Activated CD4-positive, CD25-positive, alpha-beta regulatory T cell treated with anti-CD3 and anti-CD28 coated beads, Interleukin-2, amount 50 U/mL, for 16 hours (primary cell): ENCODE measurements around the gene TP53I13.

ENCODE experiments used
- DNase-seq: peaks from one replicate; pipeline ENCODE4 v3.0.0-alpha.2; 2020; ENCODE audit warnings: low read depth, low spot score

The TP53I13 gene

DNA sequence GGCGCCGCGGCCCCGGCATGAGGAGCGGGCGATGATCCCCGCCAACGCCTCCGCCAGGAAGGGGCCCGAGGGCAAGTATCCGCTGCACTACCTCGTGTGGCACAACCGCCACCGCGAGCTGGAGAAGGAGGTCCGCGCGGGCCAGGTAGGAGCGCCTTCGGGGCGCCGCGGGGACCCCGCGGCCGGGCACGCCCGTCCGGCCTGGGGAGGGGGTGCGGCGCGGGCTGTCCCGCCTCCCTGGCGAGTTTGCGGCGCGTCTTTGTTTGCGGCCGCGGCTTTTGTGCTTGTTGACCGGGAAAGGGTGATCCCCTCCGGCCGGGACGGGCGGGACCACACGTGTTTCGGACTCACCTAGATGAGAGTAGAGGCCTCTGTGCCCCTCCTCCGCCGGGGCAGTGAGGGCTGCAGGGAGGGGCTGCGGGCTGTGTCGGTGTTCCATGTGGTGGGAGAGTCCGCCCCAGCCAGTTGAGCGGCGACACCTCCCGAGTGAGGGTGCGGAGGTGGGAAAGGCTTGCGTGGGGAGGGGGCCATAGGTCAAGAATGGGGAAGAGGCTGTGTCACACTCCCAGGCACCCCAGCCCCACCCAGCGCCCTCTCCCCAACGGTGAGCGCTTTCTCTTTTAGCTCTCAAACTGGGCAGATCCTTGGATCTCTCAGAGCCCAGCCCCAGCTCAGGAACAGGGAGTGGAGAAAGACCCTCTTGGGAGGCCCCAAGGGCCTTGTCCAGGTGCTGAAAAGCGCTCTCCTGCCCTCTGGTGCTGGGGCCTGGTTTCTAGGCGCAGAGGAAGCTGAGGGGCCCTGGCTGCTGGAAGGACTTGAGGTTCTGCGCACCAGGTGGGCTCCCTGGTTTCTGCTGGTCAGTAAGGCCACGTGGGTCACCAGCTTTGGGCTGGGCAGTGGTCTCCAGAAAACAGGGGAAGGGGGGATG lies 25.4 kb downstream of the TP53I13 start:
- no peak for DNase-seq

DNA sequence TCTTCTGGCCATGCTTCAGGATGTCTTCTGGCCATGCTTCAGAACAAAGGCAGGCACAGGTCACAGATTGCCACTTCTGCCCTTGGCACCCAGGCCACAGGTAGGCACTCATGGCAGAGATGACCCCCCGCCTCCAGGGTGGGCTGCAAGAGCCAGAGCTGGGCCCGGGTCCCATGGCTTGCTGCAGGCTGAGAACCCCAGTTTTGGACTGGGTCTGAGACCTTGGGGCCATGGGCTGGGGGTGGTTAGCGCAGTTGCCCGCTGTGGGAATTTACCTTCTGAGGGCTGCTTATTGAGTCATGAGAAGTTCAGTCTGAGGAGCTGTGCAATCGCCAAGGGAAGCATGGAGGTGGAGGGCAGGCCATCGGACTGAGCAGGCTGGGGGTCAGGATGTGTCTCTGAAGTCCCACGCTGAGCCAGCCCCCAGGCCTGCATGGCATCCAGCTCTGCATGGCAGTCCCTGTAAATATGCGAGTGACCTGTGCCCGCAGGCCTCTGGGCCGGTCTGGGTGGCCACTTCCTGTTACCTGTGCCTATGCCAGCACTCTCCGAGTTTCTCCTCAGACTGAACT lies 26.1 kb downstream of the TP53I13 start:
- DNase-seq = no peak

DNA sequence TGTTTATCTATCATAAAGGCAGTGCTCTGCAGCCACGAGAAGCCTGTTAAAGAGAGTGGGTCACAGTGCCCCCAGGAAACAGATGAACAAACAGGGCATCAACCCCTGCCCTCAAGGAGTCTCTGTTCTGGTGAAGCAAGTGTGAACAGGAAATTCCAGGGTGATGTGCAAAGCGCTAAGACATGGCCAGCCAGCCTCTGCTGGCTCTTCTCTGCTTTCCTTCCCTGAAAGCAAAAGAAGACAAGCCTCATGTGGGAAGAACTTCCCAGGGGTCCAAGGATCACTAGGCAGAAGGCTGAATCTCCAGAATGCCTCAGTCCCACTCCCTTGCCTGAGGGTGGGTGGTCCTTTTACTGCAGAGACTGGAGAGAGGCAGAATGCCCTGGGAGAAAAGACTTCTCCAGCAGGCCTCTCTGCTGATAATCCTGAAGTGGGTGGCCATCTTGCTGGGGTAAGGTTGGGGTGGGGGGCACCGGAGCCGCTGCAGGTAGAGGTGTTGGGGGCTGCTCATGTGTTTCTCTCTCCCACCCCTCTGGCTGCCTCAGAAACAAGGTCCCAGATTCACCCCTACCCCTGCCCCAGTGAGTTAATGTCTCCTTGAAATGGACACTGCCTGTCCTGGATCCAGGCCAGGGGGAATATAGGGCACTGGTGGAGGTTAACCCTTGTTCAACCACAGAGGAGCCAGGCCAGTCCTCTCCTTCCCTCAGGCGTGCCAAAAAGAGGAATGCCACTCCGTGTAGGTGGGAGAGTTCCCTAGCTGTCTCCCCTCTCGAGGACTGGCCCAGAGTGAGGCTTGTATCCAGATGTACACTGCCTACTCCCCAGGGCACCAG lies 26.8 kb downstream of the TP53I13 start:
- no peak for DNase-seq

DNA sequence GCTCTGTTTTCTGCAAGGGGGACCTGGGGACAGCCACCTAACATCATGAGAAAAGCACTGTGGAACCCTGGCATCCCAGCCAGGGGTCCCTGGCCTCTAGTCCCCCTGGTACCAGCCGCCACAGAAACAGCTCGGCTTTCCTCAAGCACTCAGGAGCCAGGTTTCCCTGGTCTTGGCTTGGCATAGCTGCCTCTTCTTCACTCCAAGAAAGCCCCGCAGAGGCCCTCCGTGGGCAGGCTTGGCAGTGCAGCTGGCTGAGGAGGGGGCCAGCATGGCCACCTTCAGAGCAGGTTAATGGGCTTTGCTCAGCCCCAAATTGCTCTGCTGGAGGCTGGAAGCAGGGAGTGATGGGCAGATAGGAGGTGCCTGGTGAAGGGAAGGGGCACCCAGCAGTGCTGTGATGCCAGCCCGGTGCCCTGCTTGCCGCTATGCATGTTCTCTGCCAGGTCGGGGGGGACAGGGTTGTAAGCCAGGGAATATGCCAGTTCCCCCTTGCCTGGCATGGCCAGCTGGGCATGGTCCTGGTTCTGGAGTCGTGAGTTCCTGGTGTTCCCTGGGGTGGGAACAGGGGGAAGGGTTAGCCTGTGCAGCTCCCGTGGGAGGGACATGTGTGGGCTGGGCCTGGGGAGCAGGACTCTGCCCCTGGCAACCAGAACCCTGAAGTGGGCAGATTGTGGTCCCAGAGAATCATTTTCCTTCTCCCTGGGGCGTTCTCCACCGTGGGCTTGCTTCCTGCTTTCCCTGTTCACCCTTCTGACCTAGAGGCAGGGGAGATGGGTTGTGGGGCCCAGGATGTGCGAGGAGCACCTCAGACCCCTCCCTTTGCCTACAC lies 27.7 kb downstream of the TP53I13 start:
- DNase-seq = no peak

DNA sequence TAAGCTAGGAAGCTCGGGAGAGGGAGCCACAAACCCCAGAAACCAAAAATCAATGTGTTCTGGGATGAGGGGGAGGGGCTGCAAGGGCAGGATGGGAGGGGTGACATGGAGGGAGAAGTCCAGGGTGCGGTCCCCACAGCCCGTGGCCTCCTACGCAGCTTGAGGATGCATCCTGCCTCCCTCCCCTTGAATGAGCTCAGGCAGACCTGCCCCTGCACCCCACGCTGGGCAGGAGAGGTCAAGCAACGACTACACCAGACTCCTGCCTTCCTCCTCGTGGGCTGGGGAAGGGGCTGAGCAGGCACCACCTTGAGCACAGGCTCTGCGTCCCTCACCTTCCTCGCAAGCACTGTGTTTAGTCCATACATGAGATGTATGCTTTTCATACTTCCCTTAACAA lies 28.3 kb downstream of the TP53I13 start:
- DNase-seq = no peak

DNA sequence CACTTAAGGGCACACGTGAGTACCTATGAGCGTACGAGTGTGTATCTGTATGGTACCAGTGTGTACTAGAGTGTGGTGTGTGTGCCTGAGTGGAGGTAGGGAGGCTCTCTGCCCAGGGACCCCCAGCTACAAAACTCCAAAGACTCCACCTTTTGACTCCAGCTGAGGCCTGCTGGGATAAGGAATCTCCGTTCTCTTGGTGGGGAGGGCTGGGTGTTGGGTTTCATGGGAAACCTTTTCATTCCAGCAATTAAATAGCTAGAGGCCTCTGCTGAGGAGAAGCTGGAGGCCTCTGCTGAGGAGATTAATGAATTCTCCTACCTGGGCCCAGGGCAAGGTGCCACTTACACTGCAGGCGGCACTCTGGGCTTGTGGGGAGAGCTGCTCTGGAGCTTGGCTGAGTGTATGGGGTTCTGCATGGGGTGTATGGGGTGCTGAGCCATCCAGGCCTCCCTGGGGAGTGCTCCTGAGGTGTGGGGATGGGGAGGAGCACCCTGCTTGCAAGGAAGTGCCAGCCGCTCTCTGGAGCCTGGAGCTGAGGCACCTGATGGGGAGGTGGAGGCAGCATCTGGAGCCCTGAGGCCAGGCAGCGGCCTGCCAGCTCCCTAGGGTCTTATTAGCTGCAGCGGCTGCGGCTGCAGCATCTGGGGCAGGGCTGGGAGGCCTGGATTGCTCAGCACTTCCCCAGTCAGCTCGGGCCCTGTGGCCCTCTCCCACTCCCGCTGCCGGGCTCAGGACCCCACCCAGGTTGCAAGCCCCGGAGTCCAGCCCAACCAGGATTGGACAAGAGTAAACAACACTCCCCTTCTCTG lies 29.1 kb downstream of the TP53I13 start:
- DNase-seq = no peak

DNA sequence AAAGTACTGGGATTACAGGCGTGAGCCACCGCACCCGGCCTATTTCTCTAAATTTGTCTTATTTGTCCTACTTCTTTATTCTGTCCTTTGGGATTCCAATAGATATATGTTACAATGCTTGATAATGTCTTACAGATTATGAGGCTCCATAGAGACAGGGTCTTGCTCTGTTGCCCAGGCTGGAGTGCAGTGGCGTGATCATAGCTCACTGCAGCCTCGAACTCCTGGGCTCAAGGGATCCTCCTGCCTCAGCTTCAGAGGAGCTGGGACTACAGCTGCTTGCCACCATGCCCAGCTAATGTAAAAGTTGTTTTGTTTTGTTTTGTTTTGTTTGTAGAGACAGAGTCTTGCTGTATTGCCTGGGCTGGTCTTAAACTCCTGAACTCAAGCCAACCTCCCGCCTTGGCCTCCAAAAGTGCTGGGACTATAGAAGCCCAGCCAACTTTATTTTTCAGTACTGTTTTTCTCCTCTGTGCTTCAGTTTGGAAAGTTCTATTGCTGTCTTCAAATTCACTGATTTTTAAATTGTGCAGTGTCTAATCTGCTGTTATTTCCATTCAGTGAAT lies 34.7 kb downstream of the TP53I13 start:
- no peak for DNase-seq

DNA sequence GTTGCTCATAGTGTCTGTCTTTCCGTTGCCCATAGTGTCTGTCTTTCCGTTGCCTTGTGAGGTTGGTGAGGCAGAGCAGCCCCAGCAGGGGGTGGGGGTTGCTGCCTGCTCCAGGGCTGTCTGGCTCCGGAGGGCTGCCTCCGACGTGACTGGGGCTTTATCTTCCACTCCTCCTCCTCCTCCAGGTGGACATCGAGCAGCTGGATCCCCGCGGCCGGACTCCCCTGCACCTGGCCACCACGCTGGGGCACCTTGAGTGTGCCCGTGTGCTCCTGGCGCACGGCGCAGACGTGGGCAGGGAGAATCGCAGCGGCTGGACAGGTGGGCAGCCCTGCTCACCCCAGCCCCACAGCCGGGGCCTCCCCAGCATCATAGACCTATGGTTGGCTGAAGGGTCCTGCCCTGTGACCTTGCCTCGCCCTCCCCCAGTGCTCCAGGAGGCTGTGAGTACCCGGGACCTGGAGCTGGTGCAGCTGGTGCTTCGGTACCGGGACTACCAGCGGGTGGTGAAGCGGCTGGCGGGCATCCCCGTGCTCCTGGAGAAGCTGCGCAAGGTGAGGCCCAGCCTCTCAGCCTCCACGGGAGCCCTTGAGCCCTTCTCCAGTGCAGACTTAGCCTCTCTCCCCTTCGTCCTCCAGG lies 39.2 kb downstream of the TP53I13 start:
- no peak for DNase-seq

DNA sequence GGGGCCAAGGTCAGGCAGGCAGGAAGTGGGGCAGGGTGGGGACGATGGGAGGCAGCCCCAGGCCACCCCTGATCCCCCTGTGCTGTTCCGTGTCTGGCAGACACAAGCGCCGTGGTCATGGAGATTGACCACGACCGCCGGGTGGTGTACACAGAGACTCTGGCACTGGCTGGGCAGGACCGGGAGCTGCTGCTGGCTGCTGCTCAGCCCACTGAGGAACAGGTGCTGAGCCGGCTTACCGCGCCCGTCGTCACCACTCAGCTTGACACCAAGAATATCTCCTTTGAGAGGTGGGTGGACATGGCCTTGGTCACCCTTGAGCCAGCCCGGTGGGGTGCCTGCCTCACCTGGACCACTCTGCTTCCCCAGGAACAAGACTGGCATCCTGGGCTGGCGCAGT lies 40.5 kb downstream of the TP53I13 start:
- DNase-seq = no peak

DNA sequence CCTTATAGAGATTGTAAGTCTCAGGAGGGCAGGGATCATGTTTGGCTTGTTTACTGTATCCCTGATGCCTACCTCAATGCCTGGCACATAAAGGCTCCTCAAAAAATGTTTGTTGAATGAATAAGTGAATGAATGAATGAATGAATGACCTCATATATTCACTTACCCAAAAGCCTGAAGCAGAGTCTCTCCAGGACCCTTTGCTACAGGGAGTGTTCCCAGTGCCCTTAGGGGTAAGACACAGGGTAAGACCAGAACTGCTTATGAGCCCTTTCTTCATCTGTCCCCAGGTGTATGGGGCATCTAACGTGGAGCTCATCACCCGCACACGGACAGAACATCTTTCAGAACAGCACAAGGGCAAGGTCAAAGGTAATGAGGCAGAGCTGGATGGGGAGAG lies 41.9 kb downstream of the TP53I13 start:
- DNase-seq = no peak

DNA sequence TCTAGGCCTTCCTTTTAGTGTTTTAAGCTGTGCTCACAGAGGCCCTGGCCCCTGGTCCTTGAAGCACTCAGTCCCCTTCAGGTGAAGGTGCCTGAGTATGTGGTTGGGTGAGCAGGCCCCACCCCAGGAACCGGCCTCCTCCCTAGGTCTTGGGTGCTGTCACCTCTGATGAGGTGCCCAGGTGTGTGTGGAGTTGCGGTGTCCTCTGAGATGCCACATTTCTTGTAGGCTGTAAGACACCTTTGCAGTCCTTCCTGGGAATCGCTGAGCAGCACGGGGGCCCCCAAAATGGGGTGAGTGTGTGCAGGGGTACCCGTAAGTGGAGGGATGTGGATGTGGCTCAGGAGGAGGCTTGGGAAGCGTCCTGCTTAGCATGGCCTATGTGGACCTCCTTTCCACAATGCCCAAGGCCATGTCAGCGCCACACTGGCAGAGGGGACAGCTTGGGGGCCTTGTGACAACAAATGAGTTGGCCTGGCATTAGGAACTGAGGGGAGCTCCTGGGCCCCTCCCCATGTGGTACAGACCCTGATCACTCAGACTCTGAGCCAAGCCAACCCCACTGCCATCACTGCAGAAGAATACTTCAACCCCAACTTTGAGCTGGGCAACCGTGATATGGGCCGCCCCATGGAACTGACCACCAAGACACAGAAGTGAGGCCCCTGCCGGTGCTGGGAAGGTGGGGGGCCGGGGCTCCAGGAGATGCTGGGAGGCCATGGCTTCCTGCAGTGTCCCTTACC lies 43.0 kb downstream of the TP53I13 start:
- no peak for DNase-seq

DNA sequence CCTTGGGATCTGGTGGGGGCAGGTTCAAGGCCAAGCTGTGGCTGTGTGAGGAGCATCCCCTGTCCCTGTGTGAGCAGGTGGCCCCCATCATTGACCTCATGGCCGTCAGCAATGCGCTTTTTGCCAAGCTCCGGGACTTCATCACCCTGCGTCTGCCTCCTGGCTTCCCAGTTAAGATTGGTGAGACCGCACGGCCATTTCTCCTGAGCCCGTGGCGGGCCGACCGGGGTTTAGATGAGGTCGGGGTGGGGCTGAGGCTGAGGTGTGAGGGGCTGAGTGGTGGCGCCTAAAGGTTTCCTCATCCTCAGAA lies 43.5 kb downstream of the TP53I13 start:
- no peak for DNase-seq

DNA sequence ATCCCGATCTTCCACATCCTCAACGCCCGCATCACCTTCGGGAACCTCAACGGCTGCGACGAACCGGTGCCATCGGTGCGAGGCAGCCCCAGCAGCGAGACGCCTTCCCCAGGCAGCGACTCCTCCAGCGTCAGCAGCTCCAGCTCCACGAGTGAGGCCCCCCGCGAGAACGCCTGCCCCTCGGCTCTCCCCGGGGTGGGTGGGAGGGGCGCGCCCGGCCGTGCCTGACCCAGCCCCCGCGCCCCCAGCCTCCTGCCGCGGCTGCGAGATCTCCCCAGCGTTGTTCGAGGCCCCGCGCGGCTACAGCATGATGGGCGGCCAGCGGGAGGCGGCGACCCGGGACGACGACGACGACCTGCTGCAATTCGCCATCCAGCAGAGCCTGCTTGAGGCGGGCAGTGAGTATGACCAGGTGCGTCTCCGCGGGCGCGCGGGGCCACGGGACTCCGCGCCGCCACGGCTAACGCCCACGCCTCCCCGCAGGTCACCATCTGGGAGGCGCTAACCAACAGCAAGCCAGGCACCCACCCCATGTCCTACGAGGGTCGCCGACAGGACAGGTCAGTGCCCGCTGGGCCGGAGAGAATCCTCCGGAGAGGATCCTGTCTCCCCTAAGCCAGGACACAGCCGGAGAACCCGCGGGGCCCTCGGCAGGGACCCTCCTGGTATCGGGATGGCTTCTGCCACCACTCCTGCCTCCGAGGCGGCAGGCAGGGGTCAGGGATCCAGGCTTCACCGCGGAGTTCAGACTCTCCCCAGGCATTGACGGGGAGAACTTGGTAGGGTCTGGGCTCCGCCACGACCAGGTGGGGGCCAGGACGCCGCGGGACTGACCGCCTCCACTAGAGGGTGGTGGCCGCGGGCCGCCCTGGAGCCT lies 44.1 kb downstream of the TP53I13 start:
- DNase-seq = no peak

DNA sequence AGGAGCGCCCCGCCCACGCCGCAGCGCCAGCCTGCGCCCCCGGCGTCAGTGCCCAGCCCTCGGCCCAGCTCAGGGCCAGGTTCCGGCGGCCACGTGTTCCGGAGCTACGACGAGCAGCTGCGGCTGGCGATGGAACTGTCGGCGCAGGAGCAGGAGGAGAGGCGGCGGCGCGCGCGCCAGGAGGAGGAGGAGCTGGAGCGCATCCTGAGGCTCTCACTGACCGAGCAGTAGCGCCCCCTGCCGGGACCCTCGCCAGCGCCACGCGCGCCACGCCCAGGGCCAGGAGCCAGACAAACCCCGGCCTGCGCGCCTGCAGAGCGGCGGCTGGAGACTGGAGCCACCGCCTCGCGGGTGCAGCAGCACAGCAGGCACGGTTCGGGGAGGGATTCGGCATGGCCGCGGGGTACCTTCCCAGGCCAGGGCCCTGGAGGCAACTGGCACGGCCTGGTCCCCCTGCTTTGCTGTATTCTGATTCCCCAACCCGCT lies 44.9 kb downstream of the TP53I13 start:
- DNase-seq = peak; percentile 78

DNA sequence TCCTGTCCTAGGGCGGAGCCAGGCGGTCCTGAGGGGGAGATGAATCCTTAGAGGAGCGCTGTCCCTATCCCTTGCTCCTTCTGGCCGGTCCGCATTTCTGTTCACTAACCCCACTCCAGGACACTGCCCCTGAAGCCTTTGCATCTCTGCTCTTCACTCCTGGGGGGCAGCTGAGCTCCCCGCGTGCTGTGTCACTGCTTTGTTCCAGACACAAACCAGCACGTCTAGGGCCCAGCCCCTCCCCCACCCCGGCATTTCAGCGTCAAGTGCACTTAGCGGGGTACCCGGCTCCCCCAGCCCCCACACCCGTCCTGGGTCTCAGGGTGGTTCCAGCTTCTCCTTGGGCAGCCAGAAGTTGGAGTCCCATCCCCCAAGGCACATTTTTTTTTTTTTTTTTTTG lies 45.4 kb downstream of the TP53I13 start:
- no peak for DNase-seq

DNA sequence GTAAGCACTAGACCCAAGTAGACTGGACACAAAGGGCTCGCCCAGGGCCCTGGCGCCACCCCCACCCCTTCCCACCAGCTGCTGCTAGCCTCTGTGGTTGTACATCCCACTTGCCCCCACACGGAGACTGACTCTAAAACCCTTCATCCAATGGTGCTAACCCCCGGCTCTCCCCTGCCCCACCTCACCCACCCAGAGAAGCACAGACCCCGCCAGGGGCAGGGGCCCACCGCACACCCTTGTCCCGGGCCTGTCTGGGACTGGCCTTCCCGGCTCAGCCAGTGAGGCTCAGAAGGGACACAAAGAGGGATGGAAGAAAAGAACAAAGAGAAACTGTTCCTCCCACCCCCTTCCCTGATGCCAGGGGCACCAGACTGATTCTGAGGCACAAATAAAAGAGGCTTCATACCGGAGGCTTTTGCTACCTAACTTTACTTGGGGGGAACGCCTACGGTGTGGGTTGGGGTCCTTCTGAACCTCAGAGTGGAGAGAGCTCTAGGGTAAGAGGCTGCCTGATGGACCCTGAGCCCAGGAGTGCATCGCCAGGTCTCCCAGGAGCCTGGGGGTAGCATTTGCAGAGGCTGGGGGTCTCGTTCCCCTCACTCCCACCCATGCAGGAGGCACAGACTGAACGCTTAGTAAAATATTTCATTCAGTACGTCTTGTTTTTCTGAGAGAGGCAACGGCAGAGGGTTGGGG lies 46.0 kb downstream of the TP53I13 start:
- no peak for DNase-seq

DNA sequence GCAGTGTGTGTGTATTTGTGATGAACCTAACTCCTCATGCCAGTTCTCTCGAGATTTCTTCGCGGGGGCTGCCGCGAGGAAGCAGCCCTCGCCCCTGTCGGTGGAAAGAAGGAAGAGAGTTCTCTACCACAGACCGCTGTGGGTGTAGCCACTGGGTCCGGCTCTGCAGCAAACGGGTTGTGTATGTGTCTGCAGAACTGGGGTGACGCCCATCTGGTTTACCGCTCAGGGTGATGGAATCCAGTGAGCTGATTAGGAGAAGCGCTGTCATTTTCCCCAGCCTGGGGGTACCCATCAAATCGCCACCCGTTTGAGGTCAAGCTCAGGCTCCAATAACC lies 46.5 kb downstream of the TP53I13 start:
- no peak for DNase-seq
